Measurements from ENCODE around the gene TEAD1. TPM values are rescaled to one million over a fixed set of nuclear protein-coding genes. Genes with fewer than 3 reads are reported as not detected.

TEAD1 gene
- total RNA-seq (43.2 and 49.0 TPM in 2 replicates), polyA plus RNA-seq (13.0 and 15.3 TPM in 2 replicates), polyA minus RNA-seq (58.5 and 59.1 TPM in 2 replicates), Bru-seq, nascent RNA (percentile 86 among the genes with signal in this experiment), BruChase-seq, experiment 1, labeled RNA remaining after a 6-hour chase (percentile 78 among the genes with signal in this experiment), BruChase-seq, experiment 2, labeled RNA remaining after a 2-hour chase (percentile 85 among the genes with signal in this experiment)
- 9.8 TPM in 2 replicates for polyA plus RNA-seq (2011; cell fraction: cytosol; rRNA removed)
- 75.2 and 76.2 TPM in 2 replicates for polyA plus RNA-seq (2011; cell fraction: nucleus; rRNA removed)
- polyA plus RNA-seq (2012): 27.8 and 30.7 TPM in 2 replicates
- polyA minus RNA-seq (2011; cell fraction: cytosol; rRNA and poly(A)+ RNA removed): 135 TPM
- 99.0 and 123 TPM in 2 replicates for polyA minus RNA-seq (2011; cell fraction: nucleus; rRNA and poly(A)+ RNA removed)
- long read RNA-seq, partial matches to known transcripts: 1 of 17 reads
- long read RNA-seq, other reads (novel, unspliced or antisense): 16 of 17 reads

DNA sequence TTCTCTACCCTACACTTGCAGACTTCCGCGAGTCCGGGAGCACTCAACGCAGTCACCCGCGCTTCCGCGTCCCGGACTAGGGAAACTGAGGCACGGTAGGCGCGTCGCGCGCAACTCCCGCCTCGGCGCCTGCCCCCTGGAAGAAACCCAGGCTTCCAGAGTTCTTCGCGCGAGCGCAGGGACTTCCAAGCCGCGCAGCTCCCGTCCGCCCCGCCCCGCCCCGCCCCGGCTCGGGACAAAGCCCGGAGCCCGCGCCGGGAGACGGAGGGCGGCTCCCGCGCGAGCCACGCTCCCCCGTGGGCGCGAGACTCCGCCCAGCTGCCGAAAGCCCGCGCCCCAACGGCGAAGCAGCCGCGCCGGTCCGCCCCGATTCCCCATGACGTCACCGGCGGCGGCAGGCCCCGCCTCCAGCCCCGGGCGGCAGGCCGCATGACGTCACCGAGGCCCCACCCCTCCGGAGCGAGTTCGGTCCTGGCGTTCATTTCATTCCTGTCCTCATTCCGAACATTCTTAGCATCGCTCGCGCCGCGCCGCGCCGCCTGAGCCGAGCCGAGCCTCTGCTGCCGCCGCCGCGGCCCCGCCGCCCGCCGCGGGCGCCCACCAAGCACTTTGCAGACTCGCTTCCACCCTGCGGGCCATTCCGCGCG lies at the start of gene TEAD1:
Gene TEAD1, plus strand, starts transcription at position 498 of the 647 bp plus-strand sequence.
- Histone ChIP-seq H3K9me1 (replicated peaks; ENCODE audit: control insufficient read depth, extremely low read depth, insufficient read depth, low read length) (no peaks in the 10 kb centered on the region), H3K4me2 (ENCODE audit: insufficient read depth, low read length) (peak within 1 kb of the TSS; percentile 98), H3K36me3 (ENCODE audit: control insufficient read depth in 2 of 2, extremely low read depth in 1 of 2, insufficient read depth in 2 of 2, low read length in 2 of 2) (no peaks in the 10 kb centered on the region), H3K27me3 (ENCODE audit: control insufficient read depth in 2 of 2, insufficient read depth in 2 of 2, low read length in 2 of 2) (no peaks in the 10 kb centered on the region), H3K9me3 (replicated peaks; ENCODE audit: control insufficient read depth, insufficient read depth, low read length) (no peaks in the 10 kb centered on the region), H3K79me2 (ENCODE audit: control insufficient read depth, insufficient read depth, low read length) (peaks cover 36% of the 10 kb centered on the region), H3K4me1 (ENCODE audit: control insufficient read depth, extremely low read depth, insufficient read depth, low read length) (peaks cover 22% of the 10 kb centered on the region), H3K27ac (ENCODE audit: insufficient read depth, low read depth, low read length) (peak within 1 kb of the TSS; percentile 71), H2AFZ (ENCODE audit: low read depth, low read length) (peak within 1 kb of the TSS; percentile 77), H3K4me3 (replicated peaks in 1 of 3; ENCODE audit: insufficient read depth in 1 of 3, low read depth in 1 of 3, low read length in 3 of 3) (peak within 1 kb of the TSS; percentile 85 to 94 (median 89)), H3K9ac (replicated peaks; ENCODE audit: extremely low read depth, insufficient read depth, low read length) (peak within 1 kb of the TSS; percentile 85), H4K20me1 (replicated peaks; ENCODE audit: control insufficient read depth, extremely low read depth, insufficient read depth, low read length) (peaks cover 5% of the 10 kb centered on the region)
- BruUV-seq (replicated peaks): no TSS peak
- POLR2A ChIA-PET: interaction anchor here (0.5 to 0.7 kb wide), 2 partner anchors 121 to 154 kb away, joined by 3 to 7 read pairs; no protein-coding TSS in a partner anchor
- dilution Hi-C loops (cut with MboI; ENCODE audit: extremely low pct_ligation_motif_present, low sequenced_read_pairs) (no loop called here), intact Hi-C loops (cut with micrococcal nuclease) (loop anchor here (1.0 to 5.0 kb wide), 11 partner anchors 19 to 343 kb away; no protein-coding TSS in a partner anchor)
- DNase-seq (ENCODE audit: low read depth, low spot score): peak; percentile 95
- FAIRE-seq: peak; percentile 86
- peak; percentile 89 for TF ChIP-seq JUN (IDR thresholded peaks at IDR 0.05; ENCODE audit: borderline replicate concordance, insufficient read depth, insufficient read length, low read depth)
- peak; percentile 16 for TF ChIP-seq FOS (IDR thresholded peaks at IDR 0.05; ENCODE audit: borderline replicate concordance, insufficient read depth, low read length)
- TF ChIP-seq, protein P1, sequence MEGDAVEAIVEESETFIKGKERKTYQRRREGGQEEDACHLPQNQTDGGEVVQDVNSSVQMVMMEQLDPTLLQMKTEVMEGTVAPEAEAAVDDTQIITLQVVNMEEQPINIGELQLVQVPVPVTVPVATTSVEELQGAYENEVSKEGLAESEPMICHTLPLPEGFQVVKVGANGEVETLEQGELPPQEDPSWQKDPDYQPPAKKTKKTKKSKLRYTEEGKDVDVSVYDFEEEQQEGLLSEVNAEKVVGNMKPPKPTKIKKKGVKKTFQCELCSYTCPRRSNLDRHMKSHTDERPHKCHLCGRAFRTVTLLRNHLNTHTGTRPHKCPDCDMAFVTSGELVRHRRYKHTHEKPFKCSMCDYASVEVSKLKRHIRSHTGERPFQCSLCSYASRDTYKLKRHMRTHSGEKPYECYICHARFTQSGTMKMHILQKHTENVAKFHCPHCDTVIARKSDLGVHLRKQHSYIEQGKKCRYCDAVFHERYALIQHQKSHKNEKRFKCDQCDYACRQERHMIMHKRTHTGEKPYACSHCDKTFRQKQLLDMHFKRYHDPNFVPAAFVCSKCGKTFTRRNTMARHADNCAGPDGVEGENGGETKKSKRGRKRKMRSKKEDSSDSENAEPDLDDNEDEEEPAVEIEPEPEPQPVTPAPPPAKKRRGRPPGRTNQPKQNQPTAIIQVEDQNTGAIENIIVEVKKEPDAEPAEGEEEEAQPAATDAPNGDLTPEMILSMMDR (IDR thresholded peaks at IDR 0.05; ENCODE audit: extremely low read depth in 1 of 2, insufficient read depth in 1 of 2, low read depth in 1 of 2, low read length in 2 of 2): no peak
- no peak for TF ChIP-seq GATA2 (IDR thresholded peaks at IDR 0.05; ENCODE audit: insufficient read depth, insufficient read length, low read depth, low read length)
- TF ChIP-seq MYC (IDR thresholded peaks at IDR 0.05; ENCODE audit: low read depth, low read length): no peak
- TF ChIP-seq MAX (IDR thresholded peaks at IDR 0.05; ENCODE audit: insufficient read depth, insufficient read length): peak; percentile 10
- TF ChIP-seq EZH2 (IDR thresholded peaks at IDR 0.05; ENCODE audit: borderline replicate concordance, low read depth, low read length, severe bottlenecking): no peak
- peak; percentile 94 for TF ChIP-seq POLR2AphosphoS5 (IDR thresholded peaks at IDR 0.05; ENCODE audit: insufficient read depth, low read depth, low read length)
- TF ChIP-seq POLR2A (IDR thresholded peaks at IDR 0.05; ENCODE audit: low read depth, low read length): peak; percentile 87
- CTCF ChIA-PET: interaction anchor here (0.8 to 1.9 kb wide), 9 partner anchors 10 to 343 kb away, joined by 3 to 12 read pairs (median 4); no protein-coding TSS in a partner anchor
